G401.6 (cell line): Measurements from ENCODE around the gene EIF3F.

ENCODE experiments used
- FAIRE-seq: peaks from 2 replicates; lab custom pipeline; 2012; peaks lifted over from hg19 to GRCh38; lab: Jason Lieb, UNC

The EIF3F gene

DNA sequence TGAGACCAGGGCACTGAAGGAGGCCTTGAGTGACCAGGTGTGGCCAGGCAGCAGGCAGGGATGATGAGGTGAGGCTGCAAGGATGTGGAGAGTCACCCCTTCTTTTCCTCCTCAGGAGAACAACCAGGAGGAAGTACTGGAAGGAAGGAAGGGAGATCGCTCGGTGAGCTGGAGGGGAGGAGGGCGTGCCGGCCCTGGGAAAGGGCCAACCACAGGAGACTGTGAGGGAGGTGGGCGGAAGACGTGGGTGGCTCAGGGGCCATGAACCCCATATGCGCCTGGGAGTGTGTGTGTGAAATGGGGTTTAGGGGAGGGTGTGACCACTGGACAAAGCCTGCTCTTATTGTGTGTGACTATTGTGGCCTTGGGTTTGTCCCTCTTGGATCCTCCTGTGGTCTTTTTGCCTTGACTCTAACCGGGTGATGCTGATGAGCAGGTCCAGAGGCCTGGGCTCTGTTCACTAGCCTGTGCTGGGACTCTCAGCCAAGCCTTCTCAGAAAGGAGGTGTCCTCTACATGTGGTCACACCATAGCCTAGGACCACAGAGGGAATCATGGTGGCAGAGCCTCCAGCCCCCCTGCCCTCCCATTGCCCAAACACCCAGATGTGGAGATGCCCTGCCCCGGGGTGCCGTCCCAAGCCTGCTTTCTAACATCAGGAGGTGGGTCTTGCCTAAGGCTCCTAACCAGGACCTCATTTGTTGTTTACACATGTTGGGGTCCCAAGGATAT lies 52.6 kb downstream of the EIF3F start:
- no peak for FAIRE-seq

DNA sequence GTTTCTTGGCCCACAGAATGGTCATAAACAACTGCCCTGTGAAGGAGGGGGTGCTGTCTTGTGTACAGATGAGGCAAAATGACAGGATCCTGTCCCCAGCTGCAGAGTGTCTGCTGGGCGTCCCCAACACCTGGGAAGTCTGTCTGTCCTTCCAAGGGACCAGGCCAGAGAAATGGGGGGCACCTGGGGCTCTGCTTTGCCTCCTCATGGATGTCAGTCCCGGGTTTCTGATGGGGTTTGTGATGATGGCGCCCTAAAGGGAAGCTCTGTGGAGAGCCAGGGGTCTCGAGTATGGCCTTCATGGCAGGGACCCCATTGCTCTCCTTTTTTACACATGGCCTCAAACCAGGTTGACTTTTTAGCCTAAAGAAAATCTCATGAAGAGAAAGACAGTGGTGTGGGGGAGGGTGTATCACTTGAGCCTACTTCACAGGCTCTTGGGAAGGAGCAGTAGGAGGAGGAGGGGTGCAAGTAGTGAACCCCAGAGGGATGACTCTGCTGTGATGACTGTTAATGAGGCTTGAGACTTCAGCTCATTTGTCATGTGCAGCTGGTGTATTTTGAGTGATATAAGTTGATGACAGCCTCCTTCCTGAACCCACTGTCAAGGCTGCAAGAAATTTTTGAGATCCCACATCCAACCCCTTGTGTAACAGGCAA lies 53.3 kb downstream of the EIF3F start:
- FAIRE-seq = no peak

DNA sequence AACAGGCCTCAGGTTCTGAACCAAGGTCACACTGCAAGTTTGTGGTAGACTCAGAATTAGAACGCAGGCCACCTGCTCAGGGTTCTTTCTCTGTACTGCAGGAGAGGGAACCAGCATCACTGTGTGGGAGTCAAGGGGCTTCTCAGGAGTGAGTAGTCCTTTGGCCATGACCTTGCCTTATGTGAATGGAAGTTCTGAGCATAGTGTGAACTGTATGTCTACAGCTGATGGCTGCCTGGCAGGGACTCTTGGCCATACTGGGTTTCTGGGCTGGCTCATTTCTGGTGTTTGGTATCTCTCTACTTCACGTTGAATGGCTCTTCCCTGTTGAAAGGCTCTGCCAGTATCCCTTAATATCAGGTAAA lies 53.8 kb downstream of the EIF3F start:
- FAIRE-seq = no peak

DNA sequence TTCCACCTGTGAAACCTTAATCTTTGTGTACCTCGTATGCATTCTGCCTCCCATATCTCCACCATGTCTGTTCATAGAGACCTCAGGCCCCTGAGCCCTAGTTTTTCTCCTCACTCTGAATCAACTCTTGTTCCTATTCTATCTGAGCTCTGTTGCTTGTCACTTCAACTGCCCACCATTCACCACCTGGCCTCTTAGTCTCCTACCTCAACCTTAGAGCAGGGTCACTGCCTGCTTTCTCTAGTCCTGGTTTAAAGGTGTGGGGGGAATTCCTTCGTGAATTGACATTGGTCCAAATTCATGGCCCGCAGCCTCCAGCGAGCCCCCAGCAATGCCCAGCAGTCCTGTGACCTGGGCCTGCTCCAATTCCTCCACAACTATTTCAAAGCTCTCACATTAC lies 54.4 kb downstream of the EIF3F start:
- FAIRE-seq = no peak

DNA sequence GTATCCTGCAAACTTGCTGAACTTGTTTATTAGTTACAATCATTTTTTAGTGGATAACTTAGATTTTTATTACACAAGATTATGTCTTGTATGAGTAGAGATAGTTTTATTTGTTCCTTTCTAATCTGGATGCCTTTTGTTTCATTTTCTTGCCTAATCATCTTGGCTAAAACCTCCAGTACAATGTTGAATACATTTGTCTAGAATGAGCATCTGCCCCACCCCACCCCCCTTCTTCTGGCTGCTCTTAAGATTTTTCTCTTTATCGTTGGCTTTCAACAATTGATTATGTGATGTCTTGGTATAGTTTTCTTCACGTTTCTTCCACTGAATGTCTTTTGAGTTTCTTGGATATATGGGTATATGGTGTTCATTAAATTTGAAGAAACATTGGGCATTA lies 56.6 kb downstream of the EIF3F start:
- no peak for FAIRE-seq

DNA sequence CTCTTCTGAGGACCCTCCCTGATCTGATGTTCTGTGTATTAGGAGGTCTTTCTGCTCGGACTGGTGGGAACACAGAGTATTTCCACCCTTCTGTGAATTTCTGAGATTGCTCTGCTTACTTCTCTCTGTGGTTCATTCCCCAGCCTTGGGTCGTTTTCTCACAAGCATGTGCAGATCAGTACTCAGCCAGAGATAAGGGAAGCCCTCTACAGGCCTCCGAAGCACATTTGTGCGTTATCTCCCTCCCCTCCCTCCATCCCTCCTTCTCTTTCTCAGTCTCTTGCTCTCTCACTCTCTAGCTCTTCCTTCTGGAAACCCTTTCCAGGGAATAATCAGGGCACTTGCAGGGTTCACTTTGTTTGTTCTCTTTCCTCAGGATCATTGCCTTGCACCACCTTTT lies 58.7 kb downstream of the EIF3F start:
- FAIRE-seq = no peak

DNA sequence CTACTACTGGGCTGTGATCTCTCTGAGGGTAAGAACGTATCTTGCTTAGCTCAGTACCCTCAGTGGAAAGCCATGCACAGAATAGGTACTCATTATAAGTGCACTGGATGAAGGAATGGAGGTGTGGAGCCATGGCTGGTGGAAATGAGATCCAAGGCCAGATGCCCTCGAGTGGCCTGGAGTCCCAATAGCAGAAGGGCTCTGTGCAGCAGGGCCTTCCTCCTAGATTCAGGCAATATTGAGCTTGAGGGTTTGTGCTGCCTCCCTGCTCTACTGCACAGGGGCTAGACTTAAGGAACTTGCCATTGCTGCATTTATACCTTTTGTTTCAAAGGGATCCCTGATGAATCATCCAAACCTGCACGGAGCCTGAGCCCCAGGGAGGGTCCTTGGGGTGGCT lies 60.2 kb downstream of the EIF3F start:
- no peak for FAIRE-seq

DNA sequence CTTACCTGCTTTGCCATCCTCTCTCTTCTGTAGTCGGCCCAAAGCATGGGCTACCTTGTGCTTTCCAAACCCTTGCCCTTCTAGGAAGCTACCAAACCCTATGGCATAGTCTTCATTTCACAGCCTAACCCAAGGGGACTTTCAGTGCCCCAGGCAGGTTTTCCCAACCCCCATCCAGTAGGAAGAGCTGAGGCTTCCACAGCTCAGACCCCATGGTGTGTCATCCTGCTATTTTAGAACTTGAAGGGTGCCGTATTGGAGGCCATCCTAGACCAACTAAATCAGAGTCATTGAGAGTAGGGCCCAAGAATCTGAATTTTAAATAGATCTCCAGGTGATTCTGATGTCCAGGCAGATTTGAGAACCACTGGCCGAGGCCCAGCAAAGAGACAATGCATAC lies 61.9 kb downstream of the EIF3F start:
- FAIRE-seq = no peak
